ENCODE results near the gene C6orf132.

Gene C6orf132

GRCh38 chr6:42135161-42135560, 7.3 kb downstream of the C6orf132 start:
- DNase-seq (ENCODE audit: low read depth in 2 of 2): no peak

GRCh38 chr6:42133926-42134325, 8.5 kb downstream of the C6orf132 start:
- DNase-seq (ENCODE audit: low read depth in 2 of 2): no peak

- DNase-seq (ENCODE audit: low read depth in 2 of 2): no peak
These were observed 10.9 kb downstream of the C6orf132 start for GRCh38 chr6:42131531-42131930.

GRCh38 chr6:42129360-42129676, 13.1 kb downstream of the C6orf132 start:
- DNase-seq (ENCODE audit: low read depth in 2 of 2): no peak

- DNase-seq (ENCODE audit: low read depth in 2 of 2): no peak
These were observed 13.7 kb downstream of the C6orf132 start for GRCh38 chr6:42128460-42129359.

GRCh38 chr6:42125663-42126062, 16.8 kb downstream of the C6orf132 start:
- no peak for DNase-seq (ENCODE audit: low read depth in 2 of 2)

- DNase-seq (ENCODE audit: low read depth in 2 of 2): no peak
These were observed 17.2 kb downstream of the C6orf132 start for GRCh38 chr6:42125231-42125630.

GRCh38 chr6:42124223-42124836, 18.1 kb downstream of the C6orf132 start:
- no peak for DNase-seq (ENCODE audit: low read depth in 2 of 2)

- no peak for DNase-seq (ENCODE audit: low read depth in 2 of 2)
These were observed 18.9 kb downstream of the C6orf132 start for GRCh38 chr6:42123379-42124103.

- DNase-seq (ENCODE audit: low read depth in 2 of 2): no peak
These were observed 21.2 kb downstream of the C6orf132 start for GRCh38 chr6:42120895-42121865.

- DNase-seq (ENCODE audit: low read depth in 2 of 2): no peak
These were observed 24.0 kb downstream of the C6orf132 start for GRCh38 chr6:42118162-42119001.

- no peak for DNase-seq (ENCODE audit: low read depth in 2 of 2)
These were observed 24.6 kb downstream of the C6orf132 start for GRCh38 chr6:42117843-42118161.

- DNase-seq (ENCODE audit: low read depth in 2 of 2): no peak
These were observed 28.3 kb downstream of the C6orf132 start for GRCh38 chr6:42113936-42114636.

GRCh38 chr6:42112351-42112750, 30.1 kb downstream of the C6orf132 start:
- DNase-seq (ENCODE audit: low read depth in 2 of 2): no peak

GRCh38 chr6:42110683-42111082, 31.7 kb downstream of the C6orf132 start:
- no peak for DNase-seq (ENCODE audit: low read depth in 2 of 2)

- no peak for DNase-seq (ENCODE audit: low read depth in 2 of 2)
These were observed 34.3 kb downstream of the C6orf132 start for GRCh38 chr6:42108071-42108470.

- DNase-seq (ENCODE audit: low read depth in 2 of 2): no peak
These were observed 36.1 kb downstream of the C6orf132 start for GRCh38 chr6:42106112-42107023.

GRCh38 chr6:42105709-42106108, 36.7 kb downstream of the C6orf132 start:
- DNase-seq (ENCODE audit: low read depth in 2 of 2): no peak

- no peak for DNase-seq (ENCODE audit: low read depth in 2 of 2)
These were observed 37.2 kb downstream of the C6orf132 start for GRCh38 chr6:42105156-42105648.

All from fibroblast of skin of left quadriceps (primary cell).